K562 (cell line): Measurements from ENCODE around the gene FARSA. TPM values are rescaled to one million over a fixed set of nuclear protein-coding genes. Genes with fewer than 3 reads are reported as not detected.

Experiments used
- CCNT2 ChIP-seq: IDR thresholded peaks from 2 replicates; pipeline ENCODE4 v1.6.1; 2011; ENCODE audit warnings: borderline replicate concordance, low read depth, mild to moderate bottlenecking, moderate library complexity, mixed read lengths, low read length; ENCODE audit not compliant: insufficient read length; ENCODE audit errors: extremely low read depth
- KAT2B ChIP-seq: IDR thresholded peaks from one replicate; pipeline ENCODE4 v1.6.1; 2012; ENCODE audit warnings: low read depth, mild to moderate bottlenecking, control low read depth, inconsistent platforms, low read length, moderate library complexity
- RBFOX2 ChIP-seq: fragments of 200-400 bp; formaldehyde crosslinking; IDR thresholded peaks from 2 replicates; pipeline ENCODE4 v1.6.1; 2017; ENCODE audit warnings: low read depth, mild to moderate bottlenecking, low read length, moderate library complexity
- RBM39 ChIP-seq: fragments of 200-400 bp; formaldehyde crosslinking; optimal IDR thresholded peaks from 2 replicates; pipeline ENCODE3; 2018; ENCODE audit warnings: low read depth, low read length
- TEAD1 ChIP-seq, 2 experiments: fragments of 450-650 bp in 1 of 2; sonication (generic) in 1 of 2; formaldehyde crosslinking; IDR thresholded peaks; 2 replicates each; pipeline versions ENCODE4 v1.4.0 to v1.8.0; 2020 to 2022; ENCODE audit warnings: mild to moderate bottlenecking in 2 of 2, missing genetic modification reagents in 1 of 2
- XRCC4 ChIP-seq: IDR thresholded peaks from one replicate; pipeline ENCODE4 v1.6.1; 2011; ENCODE audit not compliant: insufficient read depth, insufficient read length; ENCODE audit errors: extremely low read depth
- ZNF707 ChIP-seq: fragments of 250-450 bp; sonication (Bioruptor Pico); conservative IDR thresholded peaks from 2 replicates; pipeline ENCODE4 v1.8.0; 2022; ENCODE audit warnings: inconsistent platforms, mild to moderate bottlenecking, moderate library complexity
- ZNF785 ChIP-seq: fragments of 250-450 bp; sonication (Bioruptor Pico); IDR thresholded peaks from 2 replicates; pipeline ENCODE4 v1.4.0; 2020; ENCODE audit warnings: mild to moderate bottlenecking
- ZNF79 ChIP-seq: fragments of 250-450 bp; sonication (Bioruptor Pico); IDR thresholded peaks from 2 replicates; pipeline ENCODE4 v1.4.0; 2020; ENCODE audit warnings: low read depth, mild to moderate bottlenecking, moderate library complexity
- polyA plus RNA-seq, 8 experiments: library from polyadenylated mRNA; depleted of rRNA in 4 of 8; stranded (reverse) in 5 of 8; unstranded in 3 of 8; fragments of >200 nt; fragmentation: Nextera tagmentation in 2 of 8; fragmentation: Illumina TruSeq in 1 of 8; extraction: Ambion mirVana in 2 of 8; extraction: Trizol in 1 of 8; gene quantifications; 2 replicates each; pipeline versions ENCODE4 v1.2.1 to v1.2.3, GENCODE V29; 2011 to 2014; ENCODE audit warnings: inconsistent platforms in 1 of 8, missing spikeins in 1 of 8
- total RNA-seq, 7 experiments: library from RNA; depleted of rRNA in 6 of 7; stranded (reverse); fragments of >200 nt in 6 of 7; fragmentation: Illumina TruSeq in 2 of 7; extraction: Trizol in 2 of 7; gene quantifications; 2 replicates each; pipeline versions ENCODE4 v1.2.1 to v1.2.3, GENCODE V29; 2011 to 2021; ENCODE audit warnings: low replicate concordance in 1 of 7
- TF ChIP-seq, protein P1 (sequence below), 3 experiments: fragments of 200-800 bp in 1 of 3; sonication (Bioruptor generic) in 1 of 3; sonication (generic) in 1 of 3; formaldehyde crosslinking in 1 of 3; IDR thresholded peaks; 2 replicates each; pipeline versions ENCODE4 v1.6.1 to v1.8.0; 2016 to 2022; ENCODE audit warnings: mild to moderate bottlenecking in 2 of 3, missing compliant biosample characterization in 2 of 3, missing genetic modification characterization in 2 of 3, missing genetic modification reagents in 1 of 3
- TF ChIP-seq, protein P2 (sequence below): sonication (generic); formaldehyde crosslinking; IDR thresholded peaks from 2 replicates; pipeline ENCODE4 v1.8.0; 2022; ENCODE audit warnings: mild to moderate bottlenecking, missing genetic modification reagents
- TF ChIP-seq, protein P3 (sequence below): fragments of 250-450 bp; sonication (Bioruptor Pico); IDR thresholded peaks from 2 replicates; pipeline ENCODE4 v1.5.0; 2021
- TF ChIP-seq, protein P4 (sequence below): fragments of 450-650 bp; IDR thresholded peaks from 2 replicates; pipeline ENCODE4 v1.6.1; 2016; ENCODE audit warnings: missing biosample characterization, missing genetic modification characterization
- TF ChIP-seq, protein P5 (sequence below): fragments of 450-650 bp; IDR thresholded peaks from 2 replicates; pipeline ENCODE4 v1.6.1; 2018; ENCODE audit warnings: mild to moderate bottlenecking, low read depth; ENCODE audit not compliant: partially characterized antibody
- TF ChIP-seq, protein P6 (sequence below): sonication (generic); formaldehyde crosslinking; IDR thresholded peaks from 2 replicates; pipeline ENCODE4 v1.8.1; 2023; ENCODE audit warnings: mild to moderate bottlenecking, missing genetic modification reagents

FARSA gene
- total and polyA plus RNA-seq, 9 of the 15 experiments (the other 6 are each of a cell fraction or from before 2014, with no cell fraction given), result 25.2 to 237 (median 89.6) TPM

DNA sequence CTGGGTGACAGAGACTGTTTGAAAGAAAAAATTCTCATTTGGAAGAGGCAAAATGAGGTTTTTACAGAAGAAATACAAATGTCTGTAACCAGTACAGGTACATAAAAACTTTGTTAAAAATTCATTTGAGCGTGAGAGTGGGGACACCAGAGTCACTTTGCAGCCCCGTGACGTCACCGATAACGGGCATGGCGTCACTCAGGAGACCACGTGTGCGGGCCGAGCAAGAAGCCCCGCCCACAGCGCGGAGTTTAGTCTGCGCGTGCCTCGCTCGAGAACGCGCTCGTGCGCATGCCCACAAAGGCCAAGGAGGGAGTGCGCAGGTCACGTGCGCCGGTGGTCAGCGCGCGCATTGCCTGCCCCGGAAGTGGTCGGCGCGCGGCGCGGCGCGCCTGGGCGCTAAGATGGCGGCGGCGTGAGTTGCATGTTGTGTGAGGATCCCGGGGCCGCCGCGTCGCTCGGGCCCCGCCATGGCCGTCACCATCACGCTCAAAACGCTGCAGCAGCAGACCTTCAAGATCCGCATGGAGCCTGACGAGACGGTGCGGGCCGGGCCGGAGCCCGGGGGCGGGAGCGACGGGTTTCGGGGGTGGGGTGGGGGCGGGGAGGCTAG lies 12.1 kb upstream of the FARSA start, which contains the start of gene RAD23A (continued):
- TF ChIP-seq, protein P1, sequence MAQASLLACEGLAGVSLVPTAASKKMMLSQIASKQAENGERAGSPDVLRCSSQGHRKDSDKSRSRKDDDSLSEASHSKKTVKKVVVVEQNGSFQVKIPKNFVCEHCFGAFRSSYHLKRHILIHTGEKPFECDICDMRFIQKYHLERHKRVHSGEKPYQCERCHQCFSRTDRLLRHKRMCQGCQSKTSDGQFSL (CRISPR knock-in tag; IDR thresholded peaks at IDR 0.05), result 0 out of 2 replicates have a peak, but pooled peaks have one; percentile 16
- TF ChIP-seq, protein P1 (tag; IDR thresholded peaks at IDR 0.05), result no peak
- TF ChIP-seq CCNT2, result peak; percentile 99
- TF ChIP-seq, protein P2, sequence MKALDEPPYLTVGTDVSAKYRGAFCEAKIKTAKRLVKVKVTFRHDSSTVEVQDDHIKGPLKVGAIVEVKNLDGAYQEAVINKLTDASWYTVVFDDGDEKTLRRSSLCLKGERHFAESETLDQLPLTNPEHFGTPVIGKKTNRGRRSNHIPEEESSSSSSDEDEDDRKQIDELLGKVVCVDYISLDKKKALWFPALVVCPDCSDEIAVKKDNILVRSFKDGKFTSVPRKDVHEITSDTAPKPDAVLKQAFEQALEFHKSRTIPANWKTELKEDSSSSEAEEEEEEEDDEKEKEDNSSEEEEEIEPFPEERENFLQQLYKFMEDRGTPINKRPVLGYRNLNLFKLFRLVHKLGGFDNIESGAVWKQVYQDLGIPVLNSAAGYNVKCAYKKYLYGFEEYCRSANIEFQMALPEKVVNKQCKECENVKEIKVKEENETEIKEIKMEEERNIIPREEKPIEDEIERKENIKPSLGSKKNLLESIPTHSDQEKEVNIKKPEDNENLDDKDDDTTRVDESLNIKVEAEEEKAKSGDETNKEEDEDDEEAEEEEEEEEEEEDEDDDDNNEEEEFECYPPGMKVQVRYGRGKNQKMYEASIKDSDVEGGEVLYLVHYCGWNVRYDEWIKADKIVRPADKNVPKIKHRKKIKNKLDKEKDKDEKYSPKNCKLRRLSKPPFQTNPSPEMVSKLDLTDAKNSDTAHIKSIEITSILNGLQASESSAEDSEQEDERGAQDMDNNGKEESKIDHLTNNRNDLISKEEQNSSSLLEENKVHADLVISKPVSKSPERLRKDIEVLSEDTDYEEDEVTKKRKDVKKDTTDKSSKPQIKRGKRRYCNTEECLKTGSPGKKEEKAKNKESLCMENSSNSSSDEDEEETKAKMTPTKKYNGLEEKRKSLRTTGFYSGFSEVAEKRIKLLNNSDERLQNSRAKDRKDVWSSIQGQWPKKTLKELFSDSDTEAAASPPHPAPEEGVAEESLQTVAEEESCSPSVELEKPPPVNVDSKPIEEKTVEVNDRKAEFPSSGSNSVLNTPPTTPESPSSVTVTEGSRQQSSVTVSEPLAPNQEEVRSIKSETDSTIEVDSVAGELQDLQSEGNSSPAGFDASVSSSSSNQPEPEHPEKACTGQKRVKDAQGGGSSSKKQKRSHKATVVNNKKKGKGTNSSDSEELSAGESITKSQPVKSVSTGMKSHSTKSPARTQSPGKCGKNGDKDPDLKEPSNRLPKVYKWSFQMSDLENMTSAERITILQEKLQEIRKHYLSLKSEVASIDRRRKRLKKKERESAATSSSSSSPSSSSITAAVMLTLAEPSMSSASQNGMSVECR, result peak; percentile 90
- TF ChIP-seq, protein P3, sequence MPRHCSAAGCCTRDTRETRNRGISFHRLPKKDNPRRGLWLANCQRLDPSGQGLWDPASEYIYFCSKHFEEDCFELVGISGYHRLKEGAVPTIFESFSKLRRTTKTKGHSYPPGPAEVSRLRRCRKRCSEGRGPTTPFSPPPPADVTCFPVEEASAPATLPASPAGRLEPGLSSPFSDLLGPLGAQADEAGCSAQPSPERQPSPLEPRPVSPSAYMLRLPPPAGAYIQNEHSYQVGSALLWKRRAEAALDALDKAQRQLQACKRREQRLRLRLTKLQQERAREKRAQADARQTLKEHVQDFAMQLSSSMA (CRISPR knock-in tag), result 0 out of 2 replicates have a peak, but pooled peaks have one; percentile 68
- TF ChIP-seq RBM39, result no peak
- TF ChIP-seq ZNF79 (CRISPR knock-in tag), result no peak
- TF ChIP-seq ZNF707 (CRISPR knock-in tag), result no peak
- TF ChIP-seq, protein P4, sequence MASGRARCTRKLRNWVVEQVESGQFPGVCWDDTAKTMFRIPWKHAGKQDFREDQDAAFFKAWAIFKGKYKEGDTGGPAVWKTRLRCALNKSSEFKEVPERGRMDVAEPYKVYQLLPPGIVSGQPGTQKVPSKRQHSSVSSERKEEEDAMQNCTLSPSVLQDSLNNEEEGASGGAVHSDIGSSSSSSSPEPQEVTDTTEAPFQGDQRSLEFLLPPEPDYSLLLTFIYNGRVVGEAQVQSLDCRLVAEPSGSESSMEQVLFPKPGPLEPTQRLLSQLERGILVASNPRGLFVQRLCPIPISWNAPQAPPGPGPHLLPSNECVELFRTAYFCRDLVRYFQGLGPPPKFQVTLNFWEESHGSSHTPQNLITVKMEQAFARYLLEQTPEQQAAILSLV (tag), result no peak
- TF ChIP-seq XRCC4, result no peak
- no peak for TF ChIP-seq KAT2B
- peak; percentile 86 to 90 for TF ChIP-seq TEAD1 (CRISPR knock-in tag; IDR thresholded peaks at IDR 0.05)
- peak; percentile 95 for TF ChIP-seq RBFOX2
- TF ChIP-seq, protein P5, sequence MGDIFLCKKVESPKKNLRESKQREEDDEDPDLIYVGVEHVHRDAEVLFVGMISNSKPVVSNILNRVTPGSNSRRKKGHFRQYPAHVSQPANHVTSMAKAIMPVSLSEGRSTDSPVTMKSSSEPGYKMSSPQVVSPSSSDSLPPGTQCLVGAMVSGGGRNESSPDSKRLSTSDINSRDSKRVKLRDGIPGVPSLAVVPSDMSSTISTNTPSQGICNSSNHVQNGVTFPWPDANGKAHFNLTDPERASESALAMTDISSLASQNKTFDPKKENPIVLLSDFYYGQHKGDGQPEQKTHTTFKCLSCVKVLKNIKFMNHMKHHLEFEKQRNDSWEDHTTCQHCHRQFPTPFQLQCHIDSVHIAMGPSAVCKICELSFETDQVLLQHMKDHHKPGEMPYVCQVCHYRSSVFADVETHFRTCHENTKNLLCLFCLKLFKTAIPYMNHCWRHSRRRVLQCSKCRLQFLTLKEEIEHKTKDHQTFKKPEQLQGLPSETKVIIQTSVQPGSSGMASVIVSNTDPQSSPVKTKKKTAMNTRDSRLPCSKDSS, result no peak
- TF ChIP-seq, protein P6, sequence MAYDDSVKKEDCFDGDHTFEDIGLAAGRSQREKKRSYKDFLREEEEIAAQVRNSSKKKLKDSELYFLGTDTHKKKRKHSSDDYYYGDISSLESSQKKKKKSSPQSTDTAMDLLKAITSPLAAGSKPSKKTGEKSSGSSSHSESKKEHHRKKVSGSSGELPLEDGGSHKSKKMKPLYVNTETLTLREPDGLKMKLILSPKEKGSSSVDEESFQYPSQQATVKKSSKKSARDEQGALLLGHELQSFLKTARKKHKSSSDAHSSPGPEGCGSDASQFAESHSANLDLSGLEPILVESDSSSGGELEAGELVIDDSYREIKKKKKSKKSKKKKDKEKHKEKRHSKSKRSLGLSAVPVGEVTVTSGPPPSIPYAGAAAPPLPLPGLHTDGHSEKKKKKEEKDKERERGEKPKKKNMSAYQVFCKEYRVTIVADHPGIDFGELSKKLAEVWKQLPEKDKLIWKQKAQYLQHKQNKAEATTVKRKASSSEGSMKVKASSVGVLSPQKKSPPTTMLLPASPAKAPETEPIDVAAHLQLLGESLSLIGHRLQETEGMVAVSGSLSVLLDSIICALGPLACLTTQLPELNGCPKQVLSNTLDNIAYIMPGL (CRISPR knock-in tag), result peak; percentile 71; the same call in 1 of the 2 replicates
- TF ChIP-seq ZNF785 (CRISPR knock-in tag), result no peak
